Fibroblast of the aortic adventitia (primary cell): ENCODE measurements around the gene ANKRD28. TPM values are rescaled to one million over a fixed set of nuclear protein-coding genes. Genes with fewer than 3 reads are reported as not detected.
"Not testable (repeated sequence)": the region's sequence is repeated elsewhere in the genome, so short reads cannot be mapped to it uniquely, and the experiment has no call there.

Experiments
- DNase-seq: peaks from one replicate; pipeline ENCODE4 v3.0.0-alpha.2; 2010; ENCODE audit warnings: low read depth
- H3K4me3 ChIP-seq: 2 replicates; pipeline ENCODE4 v1.5.1; 2011; ENCODE audit warnings: low read depth, mild to moderate bottlenecking, control low read depth, low read length, moderate library complexity
- CTCF ChIP-seq: IDR thresholded peaks from 2 replicates; pipeline ENCODE4 v1.5.1; 2011; ENCODE audit warnings: mild to moderate bottlenecking, low read length, control low read depth, inconsistent platforms; ENCODE audit not compliant: insufficient read depth
- total RNA-seq: library from RNA; depleted of rRNA; stranded (reverse); fragments of >200 nt; gene quantifications from 2 replicates; pipeline ENCODE4 v1.2.3, GENCODE V29; 2012; ENCODE audit warnings: low replicate concordance

ANKRD28 gene
- total RNA-seq, 1 donor = 121 TPM

GRCh38 chr3:15750879-15751278, 46.9 kb downstream of the ANKRD28 start:
- DNase-seq = no peak
- H3K4me3 ChIP-seq = no peak overlapping the region
- TF ChIP-seq CTCF = no peak

- no peak for DNase-seq
- no peak for TF ChIP-seq CTCF
- H3K4me3 ChIP-seq = no peak overlapping the region
These were observed 47.6 kb downstream of the ANKRD28 start for GRCh38 chr3:15750143-15750542.

- not testable (repeated sequence) for DNase-seq, H3K4me3 ChIP-seq
These were observed 51.9 kb downstream of the ANKRD28 start for GRCh38 chr3:15745896-15746295.

GRCh38 chr3:15744176-15744575, 53.6 kb downstream of the ANKRD28 start:
- DNase-seq = no peak
- H3K4me3 ChIP-seq = no peak overlapping the region
- no peak for TF ChIP-seq CTCF

GRCh38 chr3:15743587-15744009, 54.2 kb downstream of the ANKRD28 start:
- no peak overlapping the region for H3K4me3 ChIP-seq
- no peak for TF ChIP-seq CTCF
- no peak for DNase-seq

- not testable (repeated sequence) for H3K4me3 ChIP-seq, DNase-seq
These were observed 55.5 kb downstream of the ANKRD28 start for GRCh38 chr3:15742236-15742635.

GRCh38 chr3:15738616-15739005, 59.2 kb downstream of the ANKRD28 start:
- not testable (repeated sequence) for DNase-seq, H3K4me3 ChIP-seq

GRCh38 chr3:15731024-15731423, 66.8 kb downstream of the ANKRD28 start:
- no peak for TF ChIP-seq CTCF
- H3K4me3 ChIP-seq = no peak overlapping the region
- DNase-seq = no peak

GRCh38 chr3:15728766-15729165, 69.0 kb downstream of the ANKRD28 start:
- peak; percentile 9 for DNase-seq
- no peak for TF ChIP-seq CTCF
- no peak overlapping the region for H3K4me3 ChIP-seq
